OCI-M1 (cell line): ENCODE results near the gene TFB1M.
A peak's percentile ranks its signal among the peaks of the same experiment; 100 is the strongest.

Experiments used
- DNase-seq: peaks from one replicate; lab custom pipeline; 2025; lab: John Stamatoyannopoulos, UW

Gene TFB1M

DNA sequence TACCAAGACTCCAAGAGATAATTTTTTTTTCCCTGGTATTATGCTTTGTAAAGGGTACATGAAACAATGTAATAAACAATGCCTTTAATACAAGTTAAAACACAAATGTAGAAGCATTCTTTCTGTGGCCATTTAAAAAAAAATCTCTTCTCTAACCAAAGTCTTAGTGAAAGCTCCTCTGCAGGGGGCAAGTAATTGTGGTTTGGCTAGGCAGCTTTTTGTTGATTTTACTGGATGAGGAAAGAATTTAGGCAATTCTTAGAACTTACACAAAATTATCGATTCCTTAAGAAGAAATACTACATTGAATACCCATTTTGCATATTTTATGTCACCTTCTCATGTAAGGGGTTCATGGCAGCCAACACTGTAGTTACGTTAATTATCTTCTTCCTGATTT, 12.4 kb downstream of the TFB1M start:
- no peak for DNase-seq

DNA sequence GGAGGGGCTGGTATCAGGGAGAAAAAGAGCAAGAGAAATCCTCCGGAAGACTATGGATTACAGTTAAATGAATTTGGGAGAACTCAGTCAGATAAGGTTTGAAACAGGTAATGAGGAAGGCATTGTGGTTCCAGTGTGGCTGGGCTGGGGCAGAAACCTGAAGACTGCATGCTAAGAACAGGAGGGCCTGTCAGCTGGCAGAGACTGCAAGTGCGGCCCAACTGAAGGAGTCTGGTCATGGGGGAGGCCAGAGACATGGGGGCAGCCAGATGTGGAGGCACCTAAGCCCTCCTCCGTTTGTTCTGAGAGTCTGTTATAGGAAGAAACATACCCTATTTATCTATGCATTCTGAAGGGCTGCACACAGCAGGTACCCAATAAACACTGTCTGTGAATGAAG, 16.6 kb downstream of the TFB1M start:
- DNase-seq = no peak

DNA sequence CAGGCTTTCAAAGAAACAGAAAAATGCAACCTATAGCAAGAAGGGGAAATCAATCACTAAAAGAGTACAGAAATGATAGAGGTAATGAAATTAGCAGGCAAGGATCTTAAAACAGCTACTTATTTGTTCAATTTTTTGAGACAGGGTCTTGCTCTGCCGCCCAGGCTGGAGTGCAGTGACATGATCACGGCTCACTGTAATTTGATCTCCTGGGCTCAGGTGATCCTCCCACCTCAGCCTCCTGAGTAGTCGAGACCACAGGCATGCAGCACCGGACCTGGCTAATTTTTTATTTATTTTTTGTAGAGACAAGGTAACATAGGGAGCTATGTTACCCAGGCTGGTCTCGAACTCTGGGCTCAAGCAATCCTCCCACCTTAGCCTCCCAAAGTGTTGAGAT, 21.6 kb downstream of the TFB1M start:
- no peak for DNase-seq

DNA sequence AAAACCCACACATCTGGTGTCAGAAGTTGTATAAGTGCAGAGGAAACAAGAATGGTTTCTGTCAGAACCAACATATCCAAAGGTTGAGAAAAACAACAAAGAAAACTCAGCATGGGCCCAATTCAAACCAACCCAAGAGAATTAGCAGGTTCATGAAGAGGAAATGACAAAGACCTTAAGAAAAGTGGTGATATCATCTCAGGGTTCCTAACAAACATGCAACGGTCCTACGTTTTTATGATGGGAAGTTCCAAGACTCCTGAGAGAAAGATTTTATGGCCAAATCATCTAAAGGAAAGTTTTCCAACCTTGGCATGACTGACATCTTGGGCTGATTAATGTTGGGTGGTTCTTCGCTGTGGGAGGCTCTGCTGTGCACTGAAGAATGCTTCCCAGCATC, 23.0 kb downstream of the TFB1M start:
- no peak for DNase-seq

GRCh38 chr6:155290491-155290890, 23.8 kb downstream of the TFB1M start:
- no peak for DNase-seq

- no peak for DNase-seq
Measured at GRCh38 chr6:155287762-155288161, 26.5 kb downstream of the TFB1M start.

DNA sequence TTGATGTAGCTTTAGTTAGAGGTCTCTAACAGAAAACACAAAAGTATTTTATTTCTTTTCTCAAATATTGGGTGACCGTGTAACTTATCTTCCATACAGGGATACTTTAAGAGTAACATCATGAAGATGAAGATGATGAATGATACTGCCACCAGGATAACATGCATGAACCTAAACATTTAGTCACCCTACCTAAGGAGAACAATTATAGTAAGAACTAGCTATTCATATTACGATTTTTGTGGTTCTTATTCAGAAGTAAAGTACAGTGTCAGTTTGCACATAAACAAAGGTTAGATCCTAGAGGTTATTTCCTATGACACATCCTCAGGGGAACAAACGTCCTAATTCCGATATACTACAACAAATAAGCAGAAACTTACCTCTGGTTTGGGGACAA, 29.5 kb downstream of the TFB1M start:
- no peak for DNase-seq

- DNase-seq = no peak
Measured at GRCh38 chr6:155278319-155279049, 35.8 kb downstream of the TFB1M start.

DNA sequence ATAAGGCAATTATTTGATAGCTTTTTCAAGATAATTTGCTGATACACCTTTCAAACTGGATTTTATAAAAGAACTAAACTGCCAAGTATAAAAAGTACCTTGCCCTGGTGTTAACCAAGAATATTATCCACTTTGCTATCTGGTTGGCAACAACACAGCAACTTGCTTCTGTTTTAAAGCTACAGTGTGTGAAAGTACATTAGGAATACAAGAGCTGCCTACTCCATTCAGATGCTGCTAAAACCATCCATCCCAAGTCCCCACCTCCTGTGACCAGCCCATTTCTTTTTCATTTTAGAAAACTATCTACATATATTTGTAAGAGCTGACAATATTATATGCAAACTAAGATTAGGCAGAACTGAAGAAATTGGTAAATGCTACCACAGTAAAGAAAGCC, 37.6 kb downstream of the TFB1M start:
- no peak for DNase-seq

- no peak for DNase-seq
Measured at GRCh38 chr6:155275808-155276480, 38.3 kb downstream of the TFB1M start.

DNA sequence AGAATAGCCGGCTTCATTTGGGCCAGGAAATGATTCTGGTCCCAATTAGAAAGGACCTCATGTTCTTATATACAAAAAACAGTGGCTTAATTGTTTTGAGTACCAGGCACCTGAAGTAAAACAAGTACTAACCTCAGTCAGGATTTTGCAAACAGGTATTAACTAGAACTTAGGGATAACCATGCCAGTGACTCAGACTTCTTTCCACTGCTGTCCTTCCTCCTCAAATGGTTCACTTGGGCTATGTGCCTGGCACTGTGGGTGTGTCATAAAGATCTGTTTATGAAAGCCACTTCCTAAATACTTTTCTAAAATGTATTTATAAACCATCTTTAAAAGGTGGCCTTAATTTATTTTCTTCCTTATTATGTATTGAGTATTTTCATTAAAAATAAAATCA, 39.8 kb downstream of the TFB1M start:
- DNase-seq = no peak

GRCh38 chr6:155274106-155274505, 40.2 kb downstream of the TFB1M start:
- no peak for DNase-seq

GRCh38 chr6:155273431-155273830, 40.9 kb downstream of the TFB1M start:
- DNase-seq = no peak

- DNase-seq = no peak
Measured at GRCh38 chr6:155272353-155273232, 41.7 kb downstream of the TFB1M start.

DNA sequence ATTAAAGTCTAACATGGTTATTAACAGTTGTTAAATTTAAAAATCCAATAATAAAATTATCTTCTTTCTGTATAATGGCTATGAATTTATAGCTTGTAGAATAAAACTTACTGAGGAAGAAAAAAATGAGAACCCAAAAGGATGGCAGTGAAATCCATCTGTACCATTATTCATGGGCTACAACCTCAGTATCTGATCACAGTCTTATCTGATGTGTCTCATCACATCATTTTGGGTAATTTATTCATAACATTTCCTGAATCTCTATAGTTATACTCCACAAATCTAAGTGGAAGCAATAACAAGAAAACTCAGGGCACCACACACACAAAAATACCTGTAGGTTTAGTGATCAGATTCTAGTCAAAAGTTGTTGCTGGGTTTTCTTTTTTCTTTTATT, 43.1 kb downstream of the TFB1M start:
- no peak for DNase-seq

- no peak for DNase-seq
Measured at GRCh38 chr6:155270561-155271091, 43.7 kb downstream of the TFB1M start.

DNA sequence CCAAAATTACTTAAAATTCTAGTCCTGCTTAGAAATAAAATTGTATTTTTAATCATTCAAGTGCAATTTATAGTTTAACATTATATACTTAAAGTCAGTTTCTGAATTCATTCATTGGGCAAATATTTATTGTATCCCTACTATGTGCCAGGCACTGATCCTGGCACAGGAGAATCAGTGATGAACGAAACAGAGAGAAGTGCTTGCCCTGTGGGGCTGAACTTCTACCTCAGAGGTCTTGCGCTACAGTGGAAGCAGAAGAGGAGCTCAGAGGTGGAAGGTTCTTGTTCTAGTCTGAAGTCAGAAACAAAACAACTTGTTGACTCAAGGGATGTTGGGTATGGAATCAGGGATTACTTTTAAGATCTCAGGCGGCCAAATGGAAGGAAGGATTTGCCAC, 44.5 kb downstream of the TFB1M start:
- no peak for DNase-seq

DNA sequence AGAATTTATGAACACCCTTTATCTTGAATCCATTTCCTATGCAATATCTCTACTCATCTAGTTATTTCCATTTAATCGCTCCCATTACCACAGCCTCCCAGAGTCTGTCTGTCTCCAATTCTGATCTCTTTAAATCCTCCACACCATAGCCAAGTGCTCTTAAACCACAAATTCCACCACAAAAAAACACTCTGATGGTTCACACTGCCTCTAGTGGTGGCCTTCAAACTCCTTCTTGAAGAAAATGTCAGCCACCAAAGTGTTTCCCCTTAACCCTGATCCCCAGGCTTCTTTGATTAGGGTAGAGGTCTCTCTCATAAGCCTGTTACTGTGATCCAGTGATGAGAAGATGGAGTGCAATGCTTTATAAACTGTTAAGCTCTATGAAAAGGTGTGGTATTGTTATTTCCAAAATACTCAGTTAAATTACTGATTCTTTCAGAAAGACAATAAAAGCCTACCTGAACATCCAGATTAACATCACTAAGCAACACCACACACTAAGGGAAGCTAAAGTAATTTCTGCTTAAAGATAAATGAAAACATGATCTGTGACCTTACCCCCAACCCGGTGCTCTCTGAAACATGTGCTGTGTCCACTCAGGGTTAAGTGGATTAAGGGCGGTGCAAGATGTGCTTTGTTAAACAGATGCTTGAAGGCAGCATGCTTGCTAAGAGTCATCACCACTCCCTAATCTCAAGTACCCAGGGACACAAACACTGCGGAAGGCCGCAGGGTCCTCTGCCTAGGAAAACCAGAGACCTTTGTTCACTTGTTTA, 46.0 kb downstream of the TFB1M start:
- DNase-seq = peak; percentile 88

- no peak for DNase-seq
Measured at GRCh38 chr6:155267411-155267810, 46.9 kb downstream of the TFB1M start.

GRCh38 chr6:155265843-155266535, 48.3 kb downstream of the TFB1M start:
- DNase-seq = no peak

DNA sequence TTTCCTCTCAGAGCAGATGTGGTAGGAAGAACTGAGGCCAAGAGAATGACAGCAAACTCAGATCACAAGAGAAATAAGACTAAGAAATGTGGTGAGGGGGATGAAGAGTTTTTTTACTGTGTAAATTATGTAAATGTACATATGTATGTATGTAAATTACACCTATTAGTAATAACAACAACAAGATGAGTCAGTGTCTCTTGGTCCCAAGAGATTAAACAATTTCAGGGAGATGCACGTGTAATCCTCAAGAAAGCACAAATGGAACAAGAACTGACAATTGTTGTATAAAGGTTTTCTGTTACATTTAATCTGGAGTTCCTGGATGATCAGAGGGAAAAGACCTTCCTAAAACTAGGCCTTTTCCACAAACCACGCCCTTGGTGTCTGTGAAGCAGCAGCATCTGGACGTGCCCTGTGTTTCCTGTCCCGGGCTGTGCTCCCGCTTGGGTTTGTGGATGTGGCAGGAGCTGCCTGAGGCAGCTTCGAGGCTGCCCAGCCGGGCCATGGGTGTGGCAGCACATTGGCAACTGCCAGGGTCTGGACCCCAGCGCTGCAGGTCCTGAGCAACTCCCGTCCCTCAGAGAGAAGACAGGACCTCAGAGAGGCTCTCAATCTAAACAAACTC, 49.5 kb downstream of the TFB1M start:
- no peak for DNase-seq
